Measurements from ENCODE around the gene BMPR1B. TPM values are rescaled to one million over a fixed set of nuclear protein-coding genes. Genes with fewer than 3 reads are reported as not detected.

Gene BMPR1B
- total RNA-seq, 1 experiment from 2014 or later: 0.62 TPM

GRCh38 chr4:94929696-94930095 lies 171.9 kb downstream of the BMPR1B start:
- H3K4me3 ChIP-seq (ENCODE audit: low read depth in 2 of 2, low read length in 2 of 2): no peak overlapping the region
- ATAC-seq: no peak
- in situ Hi-C loops (cut with HindIII; ENCODE audit: low pct_unique_long_range_greater_than_20kb, low sequenced_read_pairs) (no loop called here), intact Hi-C loops (cut with micrococcal nuclease; ENCODE audit: unreplicated experiment) (no loop called here)
- H3K4me1 ChIP-seq (ENCODE audit: control insufficient read depth, insufficient read depth, low read length): no peaks in the 10 kb centered on the region
- no peak for DNase-seq (ENCODE audit: low read depth, low spot score)
- no peaks in the 10 kb centered on the region for H3K9me3 ChIP-seq (ENCODE audit: control insufficient read depth, insufficient read depth, low read depth, low read length)
- H3K27ac ChIP-seq (ENCODE audit: low read length): no peak overlapping the region
- ChIA-PET CTCF (no interaction called here), POLR2A (no interaction called here)
- BruUV-seq (replicated peaks): no TSS peak
- H3K36me3 ChIP-seq (ENCODE audit: control insufficient read depth, insufficient read depth, low read length): no peaks in the 10 kb centered on the region
- no peaks in the 10 kb centered on the region for H3K27me3 ChIP-seq (ENCODE audit: control insufficient read depth, insufficient read depth, low read length)
- TF ChIP-seq POLR2AphosphoS5 (IDR thresholded peaks at IDR 0.05; ENCODE audit: low read depth, low read length): no peak
- TF ChIP-seq SIN3A (IDR thresholded peaks at IDR 0.05; ENCODE audit: borderline replicate concordance, insufficient read depth, low read depth, low read length): no peak
- TF ChIP-seq CTCF (IDR thresholded peaks at IDR 0.05): no peak
- TF ChIP-seq TCF7L2 (IDR thresholded peaks at IDR 0.05; ENCODE audit: low read depth, low read length): no peak
- no peak for TF ChIP-seq REST (IDR thresholded peaks at IDR 0.05; ENCODE audit: insufficient read depth in 1 of 2, low read depth in 2 of 2, low read length in 1 of 2)

- TF ChIP-seq REST (IDR thresholded peaks at IDR 0.05; ENCODE audit: insufficient read depth in 1 of 2, low read depth in 2 of 2, low read length in 1 of 2) (no peak), TCF7L2 (IDR thresholded peaks at IDR 0.05; ENCODE audit: low read depth, low read length) (no peak), CTCF (IDR thresholded peaks at IDR 0.05) (no peak), POLR2AphosphoS5 (IDR thresholded peaks at IDR 0.05; ENCODE audit: low read depth, low read length) (no peak), SIN3A (IDR thresholded peaks at IDR 0.05; ENCODE audit: borderline replicate concordance, insufficient read depth, low read depth, low read length) (no peak)
- CTCF ChIA-PET: no interaction called here
- Histone ChIP-seq H3K27me3 (ENCODE audit: control insufficient read depth, insufficient read depth, low read length) (no peaks in the 10 kb centered on the region), H3K9me3 (ENCODE audit: control insufficient read depth, insufficient read depth, low read depth, low read length) (no peaks in the 10 kb centered on the region), H3K4me3 (ENCODE audit: low read depth in 2 of 2, low read length in 2 of 2) (no peak overlapping the region), H3K4me1 (ENCODE audit: control insufficient read depth, insufficient read depth, low read length) (no peaks in the 10 kb centered on the region), H3K36me3 (ENCODE audit: control insufficient read depth, insufficient read depth, low read length) (no peaks in the 10 kb centered on the region), H3K27ac (ENCODE audit: low read length) (no peak overlapping the region)
- DNase-seq (ENCODE audit: low read depth, low spot score): no peak
- intact Hi-C loops (cut with micrococcal nuclease; ENCODE audit: unreplicated experiment) (no loop called here), in situ Hi-C loops (cut with HindIII; ENCODE audit: low pct_unique_long_range_greater_than_20kb, low sequenced_read_pairs) (no loop called here)
- POLR2A ChIA-PET: no interaction called here
- no peak for ATAC-seq
- BruUV-seq (replicated peaks): no TSS peak
Observed at GRCh38 chr4:94931626-94932025, 173.9 kb downstream of the BMPR1B start.
